Measurements from ENCODE around the gene TSC2.

The TSC2 gene

GRCh38 chr16:2071454-2072202 lies 23.8 kb downstream of the TSC2 start:
- no peak for DNase-seq

- DNase-seq: no peak
Measured at GRCh38 chr16:2072926-2073325, 25.1 kb downstream of the TSC2 start.

- DNase-seq: no peak
Measured at GRCh38 chr16:2074071-2074470, 26.3 kb downstream of the TSC2 start.

GRCh38 chr16:2075631-2076030 lies 27.8 kb downstream of the TSC2 start:
- no peak for DNase-seq

GRCh38 chr16:2076072-2076865 lies 28.5 kb downstream of the TSC2 start:
- DNase-seq: no peak

GRCh38 chr16:2077016-2077415 lies 29.2 kb downstream of the TSC2 start:
- DNase-seq: no peak

DNA sequence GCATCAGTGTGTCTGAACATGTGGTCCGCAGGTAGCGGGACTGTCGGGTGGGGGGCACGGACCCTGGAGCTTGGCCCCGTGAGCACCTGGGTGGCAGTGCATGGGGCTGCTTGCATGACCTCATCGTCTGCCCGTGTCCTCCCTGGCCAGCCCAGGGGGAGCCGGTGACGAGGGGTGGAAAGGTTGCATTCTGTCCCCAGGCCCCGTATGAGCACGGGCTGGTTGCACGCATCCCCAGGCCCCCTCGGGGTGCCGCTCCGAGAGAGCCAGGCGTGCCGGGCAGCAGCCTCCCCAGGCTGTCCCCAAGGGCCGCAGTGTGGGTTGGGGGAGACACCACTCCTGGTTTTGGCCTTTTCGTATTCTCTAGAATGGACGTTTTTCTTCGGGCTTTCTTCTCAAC lies 29.9 kb downstream of the TSC2 start:
- DNase-seq: no peak

DNA sequence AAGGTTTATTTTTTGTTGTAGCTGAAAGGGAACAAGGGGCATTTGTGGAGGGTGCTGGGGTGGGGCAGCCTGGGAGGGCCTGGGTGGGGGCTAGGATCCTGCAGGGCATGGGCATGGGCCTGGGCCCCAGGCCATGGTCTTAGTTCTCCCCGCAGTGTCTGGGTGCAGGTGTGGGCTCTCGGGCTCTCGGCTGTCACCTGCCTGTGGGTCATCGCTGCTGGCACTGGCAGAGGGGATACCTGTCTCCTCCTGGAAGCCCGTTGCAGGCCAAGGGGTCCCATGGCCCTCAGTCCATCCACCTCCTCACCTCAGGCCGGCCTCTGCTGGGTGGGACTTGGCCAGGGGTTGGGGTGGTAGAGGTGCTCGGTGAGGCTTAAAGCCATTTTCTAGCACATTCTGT lies 30.3 kb downstream of the TSC2 start:
- DNase-seq: no peak

GRCh38 chr16:2078691-2079090 lies 30.9 kb downstream of the TSC2 start:
- DNase-seq: no peak

DNA sequence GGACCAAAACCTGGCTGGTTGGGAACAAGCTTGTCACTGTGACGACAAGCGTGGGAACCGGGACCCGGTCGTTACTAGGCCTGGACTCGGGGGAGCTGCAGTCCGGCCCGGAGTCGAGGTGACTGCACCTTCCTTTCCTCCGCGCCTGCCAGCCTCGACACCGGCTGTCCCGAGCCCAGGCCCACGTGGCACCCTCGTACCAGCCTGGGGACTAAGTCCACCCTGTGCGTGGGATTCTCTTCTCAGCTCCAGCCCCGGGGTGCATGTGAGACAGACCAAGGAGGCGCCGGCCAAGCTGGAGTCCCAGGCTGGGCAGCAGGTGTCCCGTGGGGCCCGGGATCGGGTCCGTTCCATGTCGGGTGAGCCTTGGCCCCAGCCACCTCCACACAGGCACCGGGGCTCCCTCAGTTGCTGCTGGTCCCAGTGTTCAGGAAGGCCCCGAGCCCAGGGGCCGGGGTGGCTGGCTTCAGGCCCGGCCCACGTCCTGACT lies 31.6 kb downstream of the TSC2 start:
- DNase-seq: no peak

DNA sequence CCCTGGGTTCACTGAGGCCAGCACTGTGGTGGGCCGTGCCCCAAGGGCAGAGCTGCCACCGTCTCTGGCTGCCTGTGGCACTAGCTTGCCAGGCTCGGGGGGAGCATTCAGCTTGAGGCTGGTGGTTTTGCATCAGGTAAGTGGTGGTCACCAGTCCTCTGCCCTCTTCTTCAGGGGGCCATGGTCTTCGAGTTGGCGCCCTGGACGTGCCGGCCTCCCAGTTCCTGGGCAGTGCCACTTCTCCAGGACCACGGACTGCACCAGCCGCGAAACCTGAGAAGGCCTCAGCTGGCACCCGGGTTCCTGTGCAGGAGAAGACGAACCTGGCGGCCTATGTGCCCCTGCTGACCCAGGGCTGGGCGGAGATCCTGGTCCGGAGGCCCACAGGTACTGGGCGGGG lies 32.2 kb downstream of the TSC2 start:
- no peak for DNase-seq

GRCh38 chr16:2081201-2082084 lies 33.7 kb downstream of the TSC2 start:
- DNase-seq: no peak

DNA sequence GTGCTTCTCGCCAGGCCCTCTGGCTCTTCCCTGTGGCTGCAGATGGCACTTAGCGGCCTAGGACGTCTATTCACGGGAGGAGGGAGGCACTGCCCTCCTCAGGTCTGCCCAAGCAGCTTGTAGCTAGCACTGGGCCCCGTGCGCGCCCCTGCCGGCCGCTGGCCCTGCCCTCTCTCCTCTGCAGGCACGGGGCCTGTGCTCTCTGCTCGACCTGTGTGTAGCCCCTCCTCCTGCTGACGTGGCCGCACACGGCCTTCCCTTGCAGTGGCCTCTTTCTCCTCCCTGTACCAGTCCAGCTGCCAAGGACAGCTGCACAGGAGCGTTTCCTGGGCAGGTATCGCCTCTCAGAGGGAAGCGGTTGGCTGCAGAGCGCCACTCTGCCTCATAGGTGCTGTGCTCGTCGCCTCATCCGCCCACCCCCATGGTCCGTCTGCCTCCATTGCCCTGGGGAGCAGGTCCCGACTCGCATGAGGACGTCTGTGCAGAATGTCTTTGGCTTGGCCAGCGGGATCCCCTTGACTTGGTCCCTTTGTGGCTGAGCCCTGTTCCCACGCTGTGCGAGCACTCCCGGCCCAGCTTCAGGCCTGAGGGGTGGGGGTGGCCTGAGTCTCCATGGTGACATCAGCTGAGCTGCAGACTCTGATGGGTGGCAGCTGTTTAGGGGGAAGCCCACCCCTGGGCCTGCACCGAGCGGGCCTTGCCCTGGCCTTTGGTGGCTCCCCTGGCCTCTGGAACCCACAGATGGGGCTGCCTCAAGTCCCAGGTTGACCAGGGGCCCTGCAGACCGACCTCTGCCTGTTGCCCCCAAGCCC lies 34.6 kb downstream of the TSC2 start:
- DNase-seq: no peak

DNA sequence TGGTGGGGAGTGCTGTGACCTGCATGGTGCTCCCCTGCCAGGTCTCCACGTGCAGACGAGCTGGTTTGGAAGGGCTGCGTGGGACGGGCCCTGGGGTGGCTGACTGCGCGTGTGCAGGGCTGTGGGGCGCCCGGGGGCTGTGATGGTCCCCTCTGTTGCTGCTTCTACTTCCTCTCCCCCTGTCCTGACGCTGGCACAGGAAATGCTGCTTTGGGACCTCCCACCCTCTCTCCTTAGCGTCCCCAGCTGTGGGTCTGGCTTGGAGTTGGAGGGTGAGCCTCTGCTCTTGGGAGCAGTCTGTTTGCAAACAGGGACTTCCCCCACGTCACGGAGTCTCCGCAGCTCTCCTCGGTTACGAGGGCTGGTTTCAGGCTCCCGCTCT lies 35.2 kb downstream of the TSC2 start:
- no peak for DNase-seq

DNA sequence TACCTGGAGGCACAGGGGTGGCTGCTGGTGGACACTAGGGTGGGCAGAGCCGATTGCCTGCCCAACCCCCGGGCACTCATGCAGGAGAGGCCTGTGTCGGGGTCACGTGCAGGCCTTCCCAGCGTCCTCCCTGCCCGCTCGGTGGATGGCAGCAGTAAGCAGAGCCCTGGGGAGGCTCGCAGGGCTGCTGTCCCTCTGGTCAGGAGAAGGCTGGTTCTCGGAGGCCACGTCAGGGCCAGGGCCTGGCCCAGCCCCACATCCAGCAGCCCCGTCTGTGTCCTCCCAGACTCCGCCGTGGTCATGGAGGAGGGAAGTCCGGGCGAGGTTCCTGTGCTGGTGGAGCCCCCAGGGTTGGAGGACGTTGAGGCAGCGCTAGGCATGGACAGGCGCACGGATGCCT lies 35.6 kb downstream of the TSC2 start:
- DNase-seq: no peak

DNA sequence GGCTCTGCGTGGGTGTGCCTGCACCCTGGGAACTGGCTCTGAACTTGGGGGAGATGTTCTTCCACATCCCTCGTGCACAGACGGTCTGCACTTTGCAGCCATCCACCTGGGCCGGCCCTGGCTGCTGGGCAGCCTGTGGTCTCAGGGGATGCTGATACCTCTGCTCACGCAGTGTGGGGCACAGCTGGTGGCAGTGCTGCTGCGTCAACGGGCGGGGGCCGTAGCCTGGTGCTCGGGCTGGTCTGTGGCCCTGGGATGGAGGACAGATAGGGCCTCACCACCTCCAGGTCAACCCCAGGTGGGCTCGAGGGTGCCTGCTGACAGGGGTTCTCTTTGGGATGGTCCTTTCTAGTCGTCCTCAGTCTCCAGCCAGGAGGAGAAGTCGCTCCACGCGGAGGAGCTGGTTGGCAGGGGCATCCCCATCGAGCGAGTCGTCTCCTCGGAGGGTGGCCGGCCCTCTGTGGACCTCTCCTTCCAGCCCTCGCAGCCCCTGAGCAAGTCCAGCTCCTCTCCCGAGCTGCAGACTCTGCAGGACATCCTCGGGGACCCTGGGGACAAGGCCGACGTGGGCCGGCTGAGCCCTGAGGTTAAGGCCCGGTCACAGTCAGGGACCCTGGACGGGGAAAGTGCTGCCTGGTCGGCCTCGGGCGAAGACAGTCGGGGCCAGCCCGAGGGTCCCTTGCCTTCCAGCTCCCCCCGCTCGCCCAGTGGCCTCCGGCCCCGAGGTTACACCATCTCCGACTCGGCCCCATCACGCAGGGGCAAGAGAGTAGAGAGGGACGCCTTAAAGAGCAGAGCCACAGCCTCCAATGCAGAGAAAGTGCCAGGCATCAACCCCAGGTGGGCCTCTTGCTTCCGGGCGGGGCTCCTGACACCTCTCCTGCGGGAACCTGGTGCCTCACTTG lies 36.3 kb downstream of the TSC2 start:
- no peak for DNase-seq

DNA sequence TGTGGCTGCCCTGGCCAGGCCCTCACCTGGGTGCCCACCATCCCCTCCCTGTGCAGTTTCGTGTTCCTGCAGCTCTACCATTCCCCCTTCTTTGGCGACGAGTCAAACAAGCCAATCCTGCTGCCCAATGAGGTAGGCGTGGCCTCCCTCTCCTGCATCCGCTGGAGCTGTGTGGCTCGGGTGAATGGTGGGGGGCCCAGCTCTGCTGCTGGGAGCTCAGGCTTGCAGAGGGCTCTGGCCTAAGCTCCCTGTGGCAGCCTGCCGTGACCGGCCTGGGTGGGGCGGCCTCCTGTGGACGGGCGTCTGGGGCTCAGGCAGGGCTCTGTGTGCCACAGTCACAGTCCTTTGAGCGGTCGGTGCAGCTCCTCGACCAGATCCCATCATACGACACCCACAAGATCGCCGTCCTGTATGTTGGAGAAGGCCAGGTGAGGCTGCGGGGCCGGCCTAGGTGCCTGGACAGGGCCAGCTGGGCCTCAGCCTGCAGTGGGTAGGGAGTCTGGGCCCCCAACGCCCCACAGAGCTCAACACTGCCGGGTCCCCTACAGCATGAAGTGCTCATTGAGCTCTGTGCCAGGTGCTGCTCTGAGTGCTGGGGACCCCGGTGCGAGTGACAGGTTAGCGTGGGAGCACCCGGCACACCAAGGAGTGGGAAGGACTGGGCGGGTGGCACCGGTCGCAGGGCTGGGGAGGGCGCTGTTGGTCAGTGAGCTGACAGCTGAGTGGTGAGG lies 37.3 kb downstream of the TSC2 start:
- DNase-seq: no peak

DNA sequence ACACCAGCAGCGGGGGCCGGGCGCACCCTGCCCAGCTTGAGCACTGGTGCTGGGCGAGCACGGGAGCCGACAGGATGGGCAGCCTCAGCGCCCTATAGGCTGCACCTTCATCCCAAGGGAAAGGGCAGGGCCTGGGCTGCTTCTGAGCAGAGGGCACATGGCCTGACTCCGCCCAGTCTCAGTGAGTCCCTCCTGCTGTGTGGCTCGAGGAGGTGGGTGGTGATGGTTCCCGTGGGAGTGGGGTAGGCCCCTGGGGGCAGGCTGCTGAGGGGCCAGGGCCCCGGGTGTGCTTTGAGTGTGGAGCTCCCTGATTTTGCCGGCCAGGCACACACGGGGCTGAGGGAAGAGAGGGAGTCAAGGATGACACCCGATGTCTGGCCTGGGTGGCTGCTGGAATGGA lies 37.9 kb downstream of the TSC2 start:
- no peak for DNase-seq

- DNase-seq: no peak
Measured at GRCh38 chr16:2086106-2086742, 38.4 kb downstream of the TSC2 start.
